Measurements from ENCODE around the gene MAS1L. TPM values are rescaled to one million over a fixed set of nuclear protein-coding genes. Genes with fewer than 3 reads are reported as not detected.

Gene MAS1L
- total RNA-seq, 1 experiment from 2014 or later: not detected

DNA sequence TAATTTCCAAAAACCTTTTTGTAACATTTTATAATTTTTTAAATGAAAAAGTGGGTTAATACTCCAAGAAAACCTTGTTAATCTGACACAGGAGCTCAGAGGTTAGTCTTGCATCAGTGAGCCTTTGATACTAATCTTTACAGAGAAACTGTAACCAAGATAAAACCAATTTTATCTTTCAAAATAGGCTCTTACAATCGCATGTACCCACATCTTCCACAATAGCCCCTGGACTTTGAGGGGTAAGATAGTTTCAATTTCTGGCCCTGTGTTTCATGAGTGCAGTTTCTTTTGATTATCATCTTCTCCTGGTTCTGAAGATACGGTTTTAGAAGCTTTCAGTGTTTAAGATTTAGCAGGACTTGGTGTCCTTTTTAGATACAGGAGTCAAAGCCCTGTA lies 34.5 kb upstream of the MAS1L start:
- Histone ChIP-seq H3K18ac (ENCODE audit: insufficient read length, low read depth, low read length) (no peak overlapping the region), H3K9ac (ENCODE audit: extremely low read depth, insufficient read length, low read length) (no peak overlapping the region), H3K27me3 (ENCODE audit: insufficient read depth, low read length) (no peaks in the 10 kb centered on the region), H2AK5ac (ENCODE audit: insufficient read length, low read length) (no peak overlapping the region), H2BK5ac (ENCODE audit: insufficient read length, low read length) (no peak overlapping the region), H2BK120ac (ENCODE audit: low read depth, low read length, poor library complexity, severe bottlenecking) (no peak overlapping the region), H3K79me1 (ENCODE audit: insufficient read depth, low read depth, low read length, poor library complexity, severe bottlenecking) (no peaks in the 10 kb centered on the region), H3T11ph (ENCODE audit: low read length) (no peak overlapping the region), H2BK15ac (ENCODE audit: low read depth, low read length) (no peak overlapping the region), H3K4me1 (ENCODE audit: insufficient read depth, low read length) (peaks cover 10% of the 10 kb centered on the region; the same call in 1 of the 2 replicates), H3K79me2 (ENCODE audit: insufficient read depth, low read length) (no peaks in the 10 kb centered on the region), H3K14ac (ENCODE audit: insufficient read depth, low read length) (no peak overlapping the region), H4K8ac (replicated peaks; ENCODE audit: insufficient read length, low read depth, low read length) (no peak overlapping the region), H3K4ac (ENCODE audit: low read depth, low read length) (no peak overlapping the region), H3K9me3 (ENCODE audit: control insufficient read depth, low read depth, low read length) (peaks cover 5% of the 10 kb centered on the region), H2AFZ (ENCODE audit: low read length) (no peak overlapping the region), H3K23me2 (ENCODE audit: insufficient read length, low read depth, low read length, poor library complexity, severe bottlenecking) (no peaks in the 10 kb centered on the region), H4K20me1 (ENCODE audit: control insufficient read depth, insufficient read depth, insufficient read length) (no peaks in the 10 kb centered on the region), H4K5ac (ENCODE audit: insufficient read length, low read depth, low read length) (no peak overlapping the region), H2BK12ac (ENCODE audit: insufficient read length, low read depth, low read length) (no peak overlapping the region), H3K27ac (ENCODE audit: insufficient read length, low read depth, low read length) (no peak overlapping the region), H3K56ac (ENCODE audit: insufficient read length, low read depth, low read length) (no peak overlapping the region), H3K23ac (ENCODE audit: insufficient read length, low read depth, low read length) (no peak overlapping the region), H2BK20ac (ENCODE audit: low read depth, low read length, poor library complexity, severe bottlenecking) (no peak overlapping the region), H4K91ac (ENCODE audit: insufficient read length, low read depth, low read length) (no peak overlapping the region), H3K4me2 (ENCODE audit: insufficient read depth, insufficient read length, low read length) (no peak overlapping the region)
- no peak overlapping the region for H3K27ac Mint-ChIP-seq
- no peaks in the 10 kb centered on the region for H3K27me3 Mint-ChIP-seq (ENCODE audit: low read depth)
- DNase-seq: no peak
- peaks cover 19 to 20% of the 10 kb centered on the region in 2 experiments for H3K4me1 Mint-ChIP-seq
- H3K4me3 Mint-ChIP-seq: no peak overlapping the region
- peaks cover 24 to 28% of the 10 kb centered on the region in 2 experiments for H3K9me3 Mint-ChIP-seq
- TF ChIP-seq, protein P1, sequence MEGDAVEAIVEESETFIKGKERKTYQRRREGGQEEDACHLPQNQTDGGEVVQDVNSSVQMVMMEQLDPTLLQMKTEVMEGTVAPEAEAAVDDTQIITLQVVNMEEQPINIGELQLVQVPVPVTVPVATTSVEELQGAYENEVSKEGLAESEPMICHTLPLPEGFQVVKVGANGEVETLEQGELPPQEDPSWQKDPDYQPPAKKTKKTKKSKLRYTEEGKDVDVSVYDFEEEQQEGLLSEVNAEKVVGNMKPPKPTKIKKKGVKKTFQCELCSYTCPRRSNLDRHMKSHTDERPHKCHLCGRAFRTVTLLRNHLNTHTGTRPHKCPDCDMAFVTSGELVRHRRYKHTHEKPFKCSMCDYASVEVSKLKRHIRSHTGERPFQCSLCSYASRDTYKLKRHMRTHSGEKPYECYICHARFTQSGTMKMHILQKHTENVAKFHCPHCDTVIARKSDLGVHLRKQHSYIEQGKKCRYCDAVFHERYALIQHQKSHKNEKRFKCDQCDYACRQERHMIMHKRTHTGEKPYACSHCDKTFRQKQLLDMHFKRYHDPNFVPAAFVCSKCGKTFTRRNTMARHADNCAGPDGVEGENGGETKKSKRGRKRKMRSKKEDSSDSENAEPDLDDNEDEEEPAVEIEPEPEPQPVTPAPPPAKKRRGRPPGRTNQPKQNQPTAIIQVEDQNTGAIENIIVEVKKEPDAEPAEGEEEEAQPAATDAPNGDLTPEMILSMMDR (conservative IDR thresholded peaks at IDR 0.05): no peak
- peaks cover 17 to 29% (median 17%) of the 10 kb centered on the region in 3 experiments for H3K36me3 Mint-ChIP-seq (ENCODE audit: insufficient read depth in 1 of 3, low read depth in 3 of 3)
- WGBS (ENCODE audit: extremely low coverage, insufficient read length, low lambda C conversion rate): no CpG with 5 or more reads among the region's 2 CpGs
